HG03469 (cell line): ENCODE data around the gene OBP2A.

Experiments used
- ATAC-seq: cut with Tn5 transposase; IDR thresholded peaks from one replicate; pipeline ENCODE4 v1.9.1; 2021; ENCODE audit warnings: mild to moderate bottlenecking, moderate library complexity, moderate number of reproducible peaks; ENCODE audit not compliant: unreplicated experiment

OBP2A gene

GRCh38 chr9:135551031-135551430 lies 5.1 kb downstream of the OBP2A start:
- ATAC-seq: no peak

GRCh38 chr9:135551456-135551855 lies 5.5 kb downstream of the OBP2A start:
- ATAC-seq: no peak

- no peak for ATAC-seq
Observed at GRCh38 chr9:135552021-135552697, 6.2 kb downstream of the OBP2A start.

GRCh38 chr9:135552698-135553171 lies 6.8 kb downstream of the OBP2A start:
- ATAC-seq: no peak

GRCh38 chr9:135554718-135555117 lies 8.8 kb downstream of the OBP2A start:
- no peak for ATAC-seq

- ATAC-seq: no peak
Observed at GRCh38 chr9:135555203-135555602, 9.3 kb downstream of the OBP2A start.

GRCh38 chr9:135555910-135556309 lies 10.0 kb downstream of the OBP2A start:
- ATAC-seq: no peak

- no peak for ATAC-seq
Observed at GRCh38 chr9:135559606-135560005, 13.7 kb downstream of the OBP2A start.

GRCh38 chr9:135561391-135562234 lies 15.7 kb downstream of the OBP2A start, which contains the start of gene PAEP:
TSS of gene PAEP (plus strand) at chr9:135561756.
- no peak for ATAC-seq

- ATAC-seq: no peak
Observed at GRCh38 chr9:135562235-135562745, 16.4 kb downstream of the OBP2A start.

GRCh38 chr9:135563039-135563476 lies 17.1 kb downstream of the OBP2A start:
- ATAC-seq: no peak

- ATAC-seq: no peak
Observed at GRCh38 chr9:135563858-135564257, 17.9 kb downstream of the OBP2A start.

- ATAC-seq: no peak
Observed at GRCh38 chr9:135565141-135565628, 19.3 kb downstream of the OBP2A start.

GRCh38 chr9:135565636-135566035 lies 19.7 kb downstream of the OBP2A start:
- ATAC-seq: no peak

- ATAC-seq: no peak
Observed at GRCh38 chr9:135566552-135566951, 20.6 kb downstream of the OBP2A start.

- no peak for ATAC-seq
Observed at GRCh38 chr9:135567311-135567710, 21.4 kb downstream of the OBP2A start.

- ATAC-seq: no peak
Observed at GRCh38 chr9:135568026-135568425, 22.1 kb downstream of the OBP2A start.

- ATAC-seq: no peak
Observed at GRCh38 chr9:135570456-135570855, 24.5 kb downstream of the OBP2A start.

- no peak for ATAC-seq
Observed at GRCh38 chr9:135572233-135572632, 26.3 kb downstream of the OBP2A start.

- no peak for ATAC-seq
Observed at GRCh38 chr9:135573124-135573523, 27.2 kb downstream of the OBP2A start.

GRCh38 chr9:135574331-135574730 lies 28.4 kb downstream of the OBP2A start:
- no peak for ATAC-seq

GRCh38 chr9:135574943-135575342 lies 29.0 kb downstream of the OBP2A start:
- no peak for ATAC-seq
